Effector memory CD4-positive, alpha-beta T cell (primary cell): ENCODE results near the gene NAMPT.

Experiments used
- DNase-seq, 3 donors: peaks; one replicate each; pipeline ENCODE4 v3.0.0-alpha.2; 2020
- H3K27ac ChIP-seq: 2 replicates; pipeline ENCODE4 v1.7.0; 2013; ENCODE audit warnings: mild to moderate bottlenecking, low read length, moderate library complexity; ENCODE audit not compliant: insufficient read depth, poor library complexity, severe bottlenecking
- H3K27me3 ChIP-seq: replicated peaks from 2 replicates; pipeline ENCODE4 v1.7.0; 2013; ENCODE audit warnings: mild to moderate bottlenecking, low read length; ENCODE audit not compliant: insufficient read depth, control insufficient read depth, poor library complexity, severe bottlenecking
- H3K36me3 ChIP-seq: 2 replicates; pipeline ENCODE4 v1.7.0; 2013; ENCODE audit warnings: mild to moderate bottlenecking, low read length, moderate library complexity; ENCODE audit not compliant: control insufficient read depth, insufficient read depth
- H3K4me1 ChIP-seq: 2 replicates; pipeline ENCODE4 v1.7.0; 2013; ENCODE audit warnings: low read length, mild to moderate bottlenecking; ENCODE audit not compliant: control insufficient read depth, insufficient read depth, poor library complexity, severe bottlenecking
- H3K4me3 ChIP-seq: 2 replicates; pipeline ENCODE4 v1.7.0; 2013; ENCODE audit warnings: low read length, low read depth, mild to moderate bottlenecking; ENCODE audit not compliant: insufficient read depth, poor library complexity, severe bottlenecking
- H3K9me3 ChIP-seq: 2 replicates; pipeline ENCODE4 v1.7.0; 2013; ENCODE audit warnings: mild to moderate bottlenecking, low read length, moderate library complexity; ENCODE audit not compliant: control insufficient read depth

Gene NAMPT

GRCh38 chr7:106201164-106201563, 83.6 kb downstream of the NAMPT start:
- Histone ChIP-seq H3K27me3 (no peaks in the 10 kb centered on the region), H3K9me3 (no peaks in the 10 kb centered on the region), H3K36me3 (no peaks in the 10 kb centered on the region), H3K4me1 (no peaks in the 10 kb centered on the region), H3K4me3 (no peak overlapping the region), H3K27ac (no peak overlapping the region)
- no peak for DNase-seq

GRCh38 chr7:106199813-106200364, 84.9 kb downstream of the NAMPT start:
- Histone ChIP-seq H3K4me1 (no peaks in the 10 kb centered on the region), H3K27me3 (no peaks in the 10 kb centered on the region), H3K36me3 (no peaks in the 10 kb centered on the region), H3K4me3 (no peak overlapping the region), H3K9me3 (no peaks in the 10 kb centered on the region), H3K27ac (no peak overlapping the region)
- DNase-seq, result no peak

- no peaks in the 10 kb centered on the region for H3K9me3 ChIP-seq
- H3K27ac ChIP-seq, result no peak overlapping the region
- H3K36me3 ChIP-seq, result no peaks in the 10 kb centered on the region
- no peaks in the 10 kb centered on the region for H3K27me3 ChIP-seq
- no peak overlapping the region for H3K4me3 ChIP-seq
- H3K4me1 ChIP-seq, result no peaks in the 10 kb centered on the region
- no peak for DNase-seq
These were observed 85.8 kb downstream of the NAMPT start for GRCh38 chr7:106199024-106199423.
